HG02759 (cell line): ENCODE measurements around the gene USP21.

Source experiments
- ATAC-seq: cut with Tn5 transposase; IDR thresholded peaks from one replicate; pipeline ENCODE4 v1.9.1; 2021; ENCODE audit warnings: mild to moderate bottlenecking, moderate library complexity; ENCODE audit not compliant: unreplicated experiment

The USP21 gene

GRCh38 chr1:161214369-161214768 is 55.1 kb downstream of the USP21 start:
- no peak for ATAC-seq

GRCh38 chr1:161215076-161215475 is 55.8 kb downstream of the USP21 start, which contains the start of gene FCER1G:
Gene FCER1G, plus strand, starts transcription at chr1:161215295. Its CDS starts 27 bp downstream, at chr1:161215322.
- no peak for ATAC-seq
